RKO (cell line): ENCODE measurements around the gene IFNG.
A peak's percentile ranks its signal among the peaks of the same experiment; 100 is the strongest.

Experiments used
- DNase-seq: peaks from one replicate; pipeline ENCODE4 v3.0.0-alpha.2; 2016; ENCODE audit warnings: low spot score

IFNG gene

DNA sequence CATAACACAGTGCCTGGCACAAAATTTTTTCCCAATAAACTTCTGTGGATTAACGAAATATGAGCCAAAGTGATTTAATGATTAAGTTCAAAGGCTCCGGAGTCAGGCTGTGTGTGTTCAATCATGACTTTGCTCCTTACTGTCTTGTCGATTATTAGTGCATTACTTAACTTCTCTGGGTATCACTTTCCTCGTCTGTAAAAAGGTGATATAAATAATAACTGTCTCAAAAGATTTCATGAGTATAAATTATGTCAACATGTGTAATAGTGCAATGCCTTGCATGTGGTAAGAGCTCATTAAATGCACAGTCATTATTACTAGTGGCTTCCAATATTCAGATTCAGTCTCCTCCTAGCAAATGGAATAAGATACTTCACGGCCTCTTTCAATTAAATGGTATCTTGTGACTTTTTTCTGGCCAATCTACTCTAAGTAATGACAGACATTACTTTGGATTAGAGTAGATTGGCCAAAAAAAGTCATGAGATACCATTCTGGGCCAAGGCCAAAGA is 6.8 kb upstream of the IFNG start:
- no peak for DNase-seq

- DNase-seq = no peak
These were observed 4.1 kb upstream of the IFNG start for GRCh38 chr12:68163560-68164081.

DNA sequence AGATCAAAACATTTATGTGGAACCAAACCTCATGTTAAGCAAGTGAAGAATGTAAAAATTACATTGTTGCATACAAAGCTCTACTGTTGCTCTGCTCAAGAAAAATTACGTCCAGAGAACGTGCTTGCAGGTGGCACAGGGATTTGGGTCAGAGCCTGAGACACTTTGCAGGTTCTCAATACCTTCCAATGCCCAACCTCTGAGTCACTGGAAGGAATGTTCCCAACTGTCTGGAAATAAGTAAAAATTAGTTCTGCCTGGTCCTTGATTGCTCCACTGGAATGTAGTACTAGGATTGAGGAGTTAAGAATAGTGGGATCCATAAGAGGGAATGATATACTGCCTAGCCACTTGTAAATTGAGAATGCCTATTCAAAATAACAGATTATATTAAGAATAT is 2.8 kb upstream of the IFNG start:
- no peak for DNase-seq

DNA sequence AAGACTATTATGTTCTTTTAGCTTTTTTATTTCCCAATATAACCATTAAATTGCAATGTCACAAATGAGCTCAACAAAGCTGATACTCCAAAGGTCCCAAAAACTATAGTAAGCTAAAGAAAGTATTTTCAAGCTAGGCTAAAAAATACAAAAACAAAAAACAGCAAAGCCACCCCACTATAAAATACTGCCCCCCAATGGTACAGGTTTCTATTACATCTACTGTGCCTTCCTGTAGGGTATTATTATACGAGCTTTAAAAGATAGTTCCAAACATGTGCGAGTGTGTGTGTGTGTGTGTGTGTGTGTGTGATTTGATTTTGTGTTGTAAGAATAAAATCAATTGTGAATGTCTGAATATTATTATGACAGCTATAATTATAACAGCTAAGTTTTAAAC is 1.1 kb downstream of the IFNG start:
- peak; percentile 32 for DNase-seq

- DNase-seq = no peak
These were observed 2.2 kb downstream of the IFNG start for GRCh38 chr12:68157380-68157779.

GRCh38 chr12:68156636-68157035 is 2.9 kb downstream of the IFNG start:
- DNase-seq = no peak

GRCh38 chr12:68154779-68155178 is 4.8 kb downstream of the IFNG start:
- no peak for DNase-seq

DNA sequence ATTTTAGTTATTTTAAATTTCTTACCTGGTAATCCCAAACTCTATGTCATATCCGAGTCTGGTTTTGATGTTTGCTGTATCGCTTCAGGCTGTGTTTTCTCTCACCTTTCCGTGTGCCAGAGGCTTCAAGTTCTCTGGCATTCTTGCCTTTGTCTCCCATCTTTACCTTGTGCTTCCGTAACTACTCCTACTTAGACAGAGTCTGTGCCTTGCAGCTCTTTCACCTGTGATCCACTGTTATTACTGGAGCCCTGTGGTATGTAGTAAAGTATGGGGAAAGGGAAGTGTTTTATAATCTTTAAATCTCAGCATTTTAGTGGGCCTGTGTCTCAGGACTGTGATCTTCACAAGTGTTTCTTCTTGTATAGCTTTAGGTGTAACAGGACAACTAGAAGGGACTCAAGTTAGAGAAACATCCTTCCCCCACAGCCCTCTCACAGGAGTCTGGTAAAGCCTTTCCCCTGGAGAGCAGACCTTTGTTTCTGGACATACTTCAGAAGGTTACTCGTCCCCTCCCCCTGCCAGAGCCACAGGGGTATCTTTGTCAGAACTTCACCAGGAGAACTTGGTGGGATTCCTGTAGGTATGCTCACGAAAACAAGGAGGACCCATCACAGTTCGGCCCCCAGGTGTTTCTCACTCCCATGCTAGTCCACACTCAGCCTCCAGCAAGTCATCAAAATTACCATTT is 11.1 kb downstream of the IFNG start:
- no peak for DNase-seq

DNA sequence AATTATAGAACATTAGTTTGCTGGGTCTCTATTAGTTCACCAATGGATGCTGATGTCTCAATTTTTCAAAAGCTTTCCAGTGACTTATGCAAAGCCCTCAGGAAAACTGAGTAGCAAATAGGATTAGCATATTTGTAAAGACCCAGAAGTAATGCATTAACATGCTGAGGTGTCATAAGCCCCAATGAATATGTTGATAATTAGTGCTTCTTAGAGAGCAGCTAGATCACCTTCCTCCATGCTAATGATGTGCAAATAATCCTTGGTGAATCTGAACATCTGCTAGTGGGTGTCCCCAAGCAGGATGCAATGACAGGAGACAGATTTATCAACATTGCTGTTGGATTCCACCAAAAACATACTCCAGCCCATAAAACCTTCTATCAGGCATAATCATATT is 19.0 kb downstream of the IFNG start:
- no peak for DNase-seq

GRCh38 chr12:68139941-68140340 is 19.6 kb downstream of the IFNG start:
- DNase-seq = no peak

DNA sequence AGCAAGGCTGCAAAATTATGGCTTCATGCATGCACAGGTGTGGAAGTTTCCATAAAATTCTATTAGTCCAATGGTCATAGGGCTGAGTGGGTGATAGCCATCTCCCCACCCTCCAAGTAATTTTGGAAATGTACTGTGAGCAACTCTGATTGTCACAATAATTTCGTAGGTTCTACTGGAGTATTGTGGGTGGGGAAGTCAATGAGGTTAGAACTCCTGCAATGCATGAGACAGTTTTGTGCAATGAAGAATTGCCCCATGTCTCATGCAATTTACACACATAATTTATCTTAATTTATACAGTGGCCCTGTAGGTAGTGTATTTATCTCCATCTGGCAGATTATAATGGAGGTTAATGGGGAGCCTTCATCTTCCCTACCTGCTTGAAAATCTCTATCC is 20.5 kb downstream of the IFNG start:
- no peak for DNase-seq

DNA sequence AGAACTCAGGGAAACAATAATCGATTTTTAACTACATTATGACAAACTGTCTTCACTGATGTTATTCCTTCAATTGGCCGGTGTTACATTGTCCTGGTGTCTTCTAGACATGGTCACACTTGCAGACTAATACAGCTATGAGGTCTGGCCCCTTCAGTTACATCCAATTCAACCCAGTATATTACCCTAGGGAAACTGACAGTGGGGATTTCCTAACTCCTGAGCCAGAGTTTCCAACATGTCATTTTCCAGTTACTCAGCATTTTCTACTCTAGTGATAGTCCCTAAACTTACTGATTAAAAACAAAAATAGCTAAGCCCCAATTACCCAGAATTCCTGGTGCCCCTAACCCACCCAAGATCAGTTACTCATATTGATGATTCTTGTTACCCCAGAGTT is 21.1 kb downstream of the IFNG start:
- no peak for DNase-seq

DNA sequence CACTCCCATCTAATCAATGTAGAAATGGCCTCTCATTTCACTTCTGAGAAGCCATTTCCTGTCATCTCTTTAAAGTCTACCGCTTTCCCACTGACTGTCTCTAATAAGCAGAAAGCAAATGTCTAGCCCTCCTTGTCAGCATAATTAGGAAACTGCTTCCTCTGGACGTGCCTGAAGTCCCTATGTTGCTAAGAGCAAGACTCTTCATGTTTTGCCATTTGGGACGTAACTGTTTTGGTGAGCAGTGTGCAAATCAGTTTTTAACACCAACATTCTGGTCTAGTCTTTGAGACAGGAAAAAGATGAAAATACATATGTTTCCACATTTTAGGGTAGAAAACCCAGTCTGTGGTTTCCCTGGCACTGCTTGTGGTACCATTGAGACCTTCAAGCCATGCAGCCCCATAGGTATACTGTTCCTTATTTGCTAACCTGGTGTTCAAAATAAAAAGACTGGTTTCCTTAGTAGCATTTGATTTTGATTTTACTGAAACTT is 22.2 kb downstream of the IFNG start:
- DNase-seq = no peak

- DNase-seq = no peak
These were observed 24.0 kb downstream of the IFNG start for GRCh38 chr12:68135520-68135919.

GRCh38 chr12:68131867-68132414 is 27.6 kb downstream of the IFNG start:
- DNase-seq = no peak

DNA sequence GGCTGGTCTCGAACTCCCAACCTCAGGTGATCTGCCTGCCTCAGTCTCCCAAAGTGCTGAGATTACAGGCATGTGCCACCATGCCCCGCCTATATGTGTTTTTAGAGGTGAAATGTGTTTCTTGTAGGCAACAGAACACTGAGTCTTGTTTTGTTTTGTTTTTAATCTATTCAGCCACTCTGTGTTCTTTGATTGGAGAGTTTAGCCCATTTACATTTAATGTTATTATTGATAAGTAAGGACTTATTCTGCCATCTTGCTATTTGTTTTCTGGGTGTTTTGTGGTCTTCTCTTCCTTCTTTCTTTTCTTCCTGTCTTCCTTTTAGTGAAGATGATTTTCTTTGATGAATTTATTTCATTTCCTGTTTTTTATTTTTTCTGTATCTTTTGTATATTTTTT is 29.6 kb downstream of the IFNG start:
- no peak for DNase-seq

- DNase-seq = no peak
These were observed 37.2 kb downstream of the IFNG start for GRCh38 chr12:68122236-68122920.

DNA sequence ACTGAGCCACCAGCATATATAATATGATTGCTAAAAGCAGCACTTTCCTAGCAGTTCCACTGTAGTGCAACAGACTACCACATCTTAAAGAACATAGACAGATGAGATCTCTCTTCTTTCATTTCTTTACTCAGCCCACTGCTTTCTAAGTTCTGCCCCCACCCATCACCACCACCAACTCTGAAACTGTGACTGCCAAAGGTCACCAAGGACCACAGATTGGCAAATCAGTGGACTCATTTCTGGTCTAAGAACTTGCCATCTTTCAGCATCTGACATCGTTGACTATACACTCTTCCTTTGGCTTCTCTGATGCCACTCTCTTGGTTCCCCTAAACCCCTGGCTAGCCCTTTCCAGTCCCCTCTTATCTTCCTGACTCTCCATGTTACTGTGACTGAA is 38.4 kb downstream of the IFNG start:
- DNase-seq = no peak

GRCh38 chr12:68119724-68120211 is 39.8 kb downstream of the IFNG start:
- peak; percentile 22 for DNase-seq

DNA sequence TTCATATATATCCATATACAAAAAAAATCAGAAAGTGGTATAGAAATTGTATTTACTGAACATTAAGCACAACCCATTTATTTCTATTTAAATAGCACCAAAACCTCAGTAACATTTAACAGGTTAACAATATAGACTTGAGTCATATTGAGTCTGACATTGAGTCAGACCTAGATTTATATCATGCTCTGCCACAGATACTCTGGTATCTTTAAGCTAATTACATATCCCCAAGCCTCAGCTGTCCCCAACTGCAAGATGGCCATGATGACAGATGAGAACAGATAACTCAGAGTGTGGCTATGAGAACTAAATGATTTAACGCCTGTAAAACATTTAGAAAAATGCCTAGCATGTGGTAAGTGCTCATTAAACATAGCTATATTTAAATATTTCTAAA is 40.3 kb downstream of the IFNG start:
- peak; percentile 5 for DNase-seq

- DNase-seq = no peak
These were observed 41.3 kb downstream of the IFNG start for GRCh38 chr12:68118096-68118755.

DNA sequence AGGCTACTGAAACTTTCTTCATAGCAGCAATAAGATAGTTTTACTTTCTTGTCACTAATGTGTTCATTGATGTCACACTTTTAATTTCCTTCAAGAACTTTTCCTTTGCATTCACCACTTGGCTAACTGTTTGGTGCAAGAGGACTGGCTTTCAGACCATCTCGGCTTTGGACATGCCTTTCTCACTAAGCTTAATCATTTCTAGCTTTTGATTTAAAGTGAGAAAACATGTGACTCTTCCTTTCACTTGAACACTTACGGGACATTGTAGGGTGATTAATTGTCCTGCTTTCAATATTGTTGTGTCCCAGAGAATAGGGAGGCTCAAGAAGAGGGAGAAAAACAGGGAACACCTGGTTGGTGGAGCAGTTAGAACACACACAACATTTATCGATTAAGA is 41.9 kb downstream of the IFNG start:
- no peak for DNase-seq
